Stomach (tissue), 9 donors: ENCODE measurements around the gene GARIN5B. TPM values are rescaled to one million over a fixed set of nuclear protein-coding genes. Genes with fewer than 3 reads are reported as not detected.

Source experiments
- DNase-seq, 2 donors: peaks; one replicate each; pipeline versions ENCODE4 v3.0.0 to v3.0.0-alpha.2; 2013 to 2019
- H3K27ac ChIP-seq, 5 donors: fragments of 200-600 bp in 4 of 5; sonication (generic) in 4 of 5; one replicate each; pipeline ENCODE4 v1.5.1; 2013 to 2019; ENCODE audit warnings: mild to moderate bottlenecking in 1 of 5, moderate library complexity in 1 of 5
- H3K27me3 ChIP-seq, 3 donors: fragments of 200-600 bp; sonication (generic); one replicate each; pipeline ENCODE4 v1.5.1; 2017 to 2019; ENCODE audit warnings: mixed run types in 1 of 3
- H3K36me3 ChIP-seq, 4 donors: fragments of 200-600 bp; sonication (generic); 1 replicate in 3 of 4; 2 replicates in 1 of 4; pipeline ENCODE4 v1.5.1; 2016 to 2019
- H3K4me1 ChIP-seq, 4 donors: fragments of 200-600 bp; sonication (generic); one replicate each; pipeline ENCODE4 v1.5.1; 2016 to 2019
- H3K4me3 ChIP-seq, 4 donors: fragments of 200-600 bp; sonication (generic) in 3 of 4; one replicate each; pipeline ENCODE4 v1.5.1; 2016 to 2019; ENCODE audit warnings: mild to moderate bottlenecking in 1 of 4
- H3K9me3 ChIP-seq, 4 donors: fragments of 200-600 bp; sonication (generic); one replicate each; pipeline ENCODE4 v1.5.1; 2016 to 2019
- EP300 ChIP-seq: sonication (generic); formaldehyde crosslinking; IDR thresholded peaks from one replicate; pipeline ENCODE4 v1.6.1; 2017; ENCODE audit warnings: antibody characterized with exemption
- POLR2A ChIP-seq, 4 donors: fragments of 450-650 bp; IDR thresholded peaks; one replicate each; pipeline ENCODE4 v1.6.1; 2016; ENCODE audit warnings: antibody characterized with exemption in 4 of 4, control low read depth in 2 of 4, mild to moderate bottlenecking in 1 of 4, moderate library complexity in 1 of 4
- POLR2AphosphoS5 ChIP-seq, 3 donors: sonication (generic); formaldehyde crosslinking; IDR thresholded peaks; one replicate each; pipeline ENCODE4 v1.6.1; 2016; ENCODE audit warnings: antibody characterized with exemption in 3 of 3
- WGBS, 5 donors: extraction: QIAGEN DNeasy Blood & Tissue Kit in 3 of 5; methylation state at CpG; one replicate each; pipeline versions ENCODE4 v1.1.5 to v1.1.7; 2013 to 2018; 5-methylcytosine and 5-hydroxymethylcytosine counted together
- intact Hi-C: fragments of 100-400 bp; cut with DNase I; formaldehyde crosslinking; loops from one replicate; pipeline ENCODE4 v1.15.1; 2023; ENCODE audit warnings: low total_unique reads
- polyA plus RNA-seq, 3 donors: library from polyadenylated mRNA; stranded (reverse); fragments of 200-250 nt; gene quantifications; one replicate each; pipeline ENCODE4 v1.2.3, GENCODE V29; 2013
- total RNA-seq, 5 donors: library from RNA; depleted of rRNA; stranded (reverse); fragments of >200 nt; gene quantifications; one replicate each; pipeline versions ENCODE4 v1.1.0 to v1.2.3, GENCODE V29; 2014 to 2016
- TF ChIP-seq, protein P1 (sequence below), 7 experiments: fragments of 450-650 bp in 4 of 7; fragments of 200-600 bp in 3 of 7; sonication (generic) in 3 of 7; IDR thresholded peaks; one replicate each; pipeline ENCODE4 v1.5.1; 2016 to 2019; ENCODE audit warnings: antibody characterized with exemption in 7 of 7, control low read depth in 2 of 7, mild to moderate bottlenecking in 1 of 7
- donor health status: healthy with polysubstance abuse.
- donor health status: Bipolar disorder and iron deficiency.
- donor health status: healthy.

The GARIN5B gene
- total and polyA plus RNA-seq, 8 donors: not detected

DNA sequence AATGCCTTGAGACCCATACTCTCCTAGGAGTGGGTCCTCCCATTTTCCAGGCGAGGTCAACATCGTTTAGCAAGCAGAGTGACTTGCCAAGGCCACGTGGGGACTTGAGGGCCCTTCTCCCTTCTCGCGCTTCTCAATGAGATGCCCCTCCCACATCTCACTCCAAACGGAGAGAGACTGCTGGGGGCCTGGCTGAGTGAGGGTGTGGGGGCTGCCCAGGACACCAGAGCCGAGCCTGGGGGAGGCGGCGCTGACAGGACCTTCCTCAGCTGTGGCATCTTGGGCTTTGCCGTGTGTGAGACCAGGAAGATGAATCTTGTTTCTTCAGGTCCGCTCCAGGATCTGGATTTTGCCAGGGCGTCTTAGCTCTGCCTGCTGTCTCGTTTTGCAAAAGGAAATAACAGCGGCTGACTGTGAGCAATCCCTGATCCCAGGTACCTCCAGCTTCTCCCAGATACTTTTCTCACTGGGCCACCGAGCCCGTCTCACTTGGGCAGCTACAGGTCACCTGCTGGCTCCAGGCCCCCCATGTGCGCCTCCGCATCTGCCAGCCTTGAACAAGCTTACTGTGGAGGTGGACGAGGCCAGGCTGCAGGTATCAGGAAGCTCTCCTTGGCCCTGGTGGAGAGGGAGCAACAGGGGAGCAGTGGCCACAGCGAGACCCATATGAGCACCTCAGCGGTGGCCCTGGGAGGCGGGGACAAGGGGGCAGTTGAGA, 14.6 kb downstream of the GARIN5B start:
- 70 to 79% (median 76%) methylated on average over 20 to 22 of the region's 22 CpGs for WGBS, 5 donors
- no peak overlapping the region for H3K27ac ChIP-seq
- intact Hi-C loops: no loop called here
- peaks cover 4 to 36% (median 24%) of the 10 kb centered on the region in 4 donors for H3K36me3 ChIP-seq
- H3K9me3 ChIP-seq: no peaks in the 10 kb centered on the region
- peaks cover 15 to 41% (median 20%) of the 10 kb centered on the region in 3 donors for H3K27me3 ChIP-seq
- H3K4me3 ChIP-seq: no peak overlapping the region
- DNase-seq: no peak
- H3K4me1 ChIP-seq: peaks cover 3 to 24% (median 16%) of the 10 kb centered on the region in 4 donors
- TF ChIP-seq POLR2AphosphoS5 (IDR thresholded peaks at IDR 0.05): no peak
- TF ChIP-seq, protein P1, sequence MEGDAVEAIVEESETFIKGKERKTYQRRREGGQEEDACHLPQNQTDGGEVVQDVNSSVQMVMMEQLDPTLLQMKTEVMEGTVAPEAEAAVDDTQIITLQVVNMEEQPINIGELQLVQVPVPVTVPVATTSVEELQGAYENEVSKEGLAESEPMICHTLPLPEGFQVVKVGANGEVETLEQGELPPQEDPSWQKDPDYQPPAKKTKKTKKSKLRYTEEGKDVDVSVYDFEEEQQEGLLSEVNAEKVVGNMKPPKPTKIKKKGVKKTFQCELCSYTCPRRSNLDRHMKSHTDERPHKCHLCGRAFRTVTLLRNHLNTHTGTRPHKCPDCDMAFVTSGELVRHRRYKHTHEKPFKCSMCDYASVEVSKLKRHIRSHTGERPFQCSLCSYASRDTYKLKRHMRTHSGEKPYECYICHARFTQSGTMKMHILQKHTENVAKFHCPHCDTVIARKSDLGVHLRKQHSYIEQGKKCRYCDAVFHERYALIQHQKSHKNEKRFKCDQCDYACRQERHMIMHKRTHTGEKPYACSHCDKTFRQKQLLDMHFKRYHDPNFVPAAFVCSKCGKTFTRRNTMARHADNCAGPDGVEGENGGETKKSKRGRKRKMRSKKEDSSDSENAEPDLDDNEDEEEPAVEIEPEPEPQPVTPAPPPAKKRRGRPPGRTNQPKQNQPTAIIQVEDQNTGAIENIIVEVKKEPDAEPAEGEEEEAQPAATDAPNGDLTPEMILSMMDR (IDR thresholded peaks at IDR 0.05): no peak
- no peak for TF ChIP-seq EP300
- TF ChIP-seq POLR2A (IDR thresholded peaks at IDR 0.05): no peak

DNA sequence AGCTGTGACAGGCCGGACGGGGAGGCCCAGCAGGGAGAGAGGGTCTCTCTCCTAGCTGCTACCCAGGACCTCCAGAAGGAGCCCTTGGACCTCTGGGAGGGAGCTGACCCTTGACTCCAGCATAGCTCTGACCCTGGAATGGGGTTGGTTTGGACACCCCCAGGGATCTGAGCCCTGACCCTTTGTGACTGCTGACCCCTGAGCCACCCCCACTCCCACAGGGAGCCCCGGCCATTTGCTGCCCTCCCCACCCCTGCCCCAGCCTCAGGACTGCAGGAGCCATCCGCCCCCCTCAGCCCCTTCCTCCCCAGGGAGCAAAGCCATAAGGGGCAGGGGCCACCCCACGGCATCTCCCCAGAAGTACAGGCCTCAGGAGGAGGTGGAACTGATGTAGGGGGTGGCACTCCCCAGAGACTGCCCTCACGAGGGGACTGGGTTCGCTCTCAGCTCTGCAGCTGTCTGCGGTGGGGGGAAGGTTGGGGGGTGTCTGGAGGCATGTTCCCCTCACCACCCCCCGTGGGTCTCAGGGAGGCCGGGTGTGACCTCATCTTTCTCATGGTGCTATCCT, 15.5 kb downstream of the GARIN5B start:
- Histone ChIP-seq H3K27me3 (peaks cover 9 to 31% (median 11%) of the 10 kb centered on the region in 3 donors), H3K27ac (no peak overlapping the region), H3K36me3 (peaks cover 10 to 46% (median 33%) of the 10 kb centered on the region in 4 donors), H3K4me1 (peaks cover 0 to 16% (median 9%) of the 10 kb centered on the region in 4 donors), H3K9me3 (no peaks in the 10 kb centered on the region), H3K4me3 (no peak overlapping the region)
- WGBS, 5 donors: 78 to 89% (median 82%) methylated on average over 4 to 10 of the region's 10 CpGs
- DNase-seq: no peak
- TF ChIP-seq EP300: no peak
- TF ChIP-seq POLR2AphosphoS5 (IDR thresholded peaks at IDR 0.05): no peak
- TF ChIP-seq, protein P1 (IDR thresholded peaks at IDR 0.05): no peak
- TF ChIP-seq POLR2A (IDR thresholded peaks at IDR 0.05): no peak
- intact Hi-C loops: no loop called here

DNA sequence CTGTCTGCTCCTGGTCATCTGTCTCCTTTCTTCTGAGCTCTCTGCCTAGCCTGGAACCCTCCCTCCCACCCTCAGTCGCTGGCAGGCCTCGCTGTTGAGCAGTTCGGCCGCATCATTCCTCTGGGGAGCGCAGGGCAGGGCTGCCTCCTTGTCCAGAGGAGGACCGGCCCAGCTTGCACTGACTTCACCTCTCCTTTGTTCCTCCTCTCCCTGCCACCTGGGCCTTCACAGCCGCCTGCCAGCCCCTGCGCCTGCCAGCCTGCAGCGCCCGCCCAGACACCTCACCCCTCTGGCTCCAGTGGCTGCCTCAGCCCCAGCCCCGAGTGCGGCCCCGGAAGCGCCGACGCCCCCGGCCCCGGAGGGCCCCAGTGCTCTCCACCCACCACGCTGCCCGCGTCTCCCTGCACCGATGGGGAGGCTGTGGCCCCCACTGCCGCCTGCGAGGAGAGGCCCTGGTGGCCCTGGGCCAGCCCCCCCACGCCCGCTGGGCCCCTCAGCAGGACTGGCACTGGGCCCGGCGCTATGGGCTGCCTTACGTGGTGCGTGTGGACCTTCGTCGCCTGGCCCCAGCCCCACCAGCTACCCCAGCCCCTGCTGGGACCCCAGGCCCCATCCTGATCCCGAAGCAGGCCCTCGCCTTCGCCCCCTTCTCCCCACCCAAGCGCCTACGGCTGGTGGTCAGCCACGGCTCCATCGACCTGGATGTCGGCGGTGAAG, 16.2 kb downstream of the GARIN5B start:
- H3K36me3 ChIP-seq: peaks cover 16 to 52% (median 40%) of the 10 kb centered on the region in 4 donors
- WGBS, 5 donors: 88 to 93% (median 90%) methylated on average over 31 to 41 of the region's 41 CpGs
- H3K4me3 ChIP-seq: no peak overlapping the region
- DNase-seq: no peak
- peaks cover 0 to 16% (median 12%) of the 10 kb centered on the region in 4 donors for H3K4me1 ChIP-seq
- H3K27ac ChIP-seq: no peak overlapping the region
- peaks cover 3 to 25% (median 4%) of the 10 kb centered on the region in 3 donors for H3K27me3 ChIP-seq
- TF ChIP-seq EP300: no peak
- no peak for TF ChIP-seq POLR2AphosphoS5 (IDR thresholded peaks at IDR 0.05)
- TF ChIP-seq POLR2A (IDR thresholded peaks at IDR 0.05): no peak
- intact Hi-C loops: no loop called here
- H3K9me3 ChIP-seq: no peaks in the 10 kb centered on the region

DNA sequence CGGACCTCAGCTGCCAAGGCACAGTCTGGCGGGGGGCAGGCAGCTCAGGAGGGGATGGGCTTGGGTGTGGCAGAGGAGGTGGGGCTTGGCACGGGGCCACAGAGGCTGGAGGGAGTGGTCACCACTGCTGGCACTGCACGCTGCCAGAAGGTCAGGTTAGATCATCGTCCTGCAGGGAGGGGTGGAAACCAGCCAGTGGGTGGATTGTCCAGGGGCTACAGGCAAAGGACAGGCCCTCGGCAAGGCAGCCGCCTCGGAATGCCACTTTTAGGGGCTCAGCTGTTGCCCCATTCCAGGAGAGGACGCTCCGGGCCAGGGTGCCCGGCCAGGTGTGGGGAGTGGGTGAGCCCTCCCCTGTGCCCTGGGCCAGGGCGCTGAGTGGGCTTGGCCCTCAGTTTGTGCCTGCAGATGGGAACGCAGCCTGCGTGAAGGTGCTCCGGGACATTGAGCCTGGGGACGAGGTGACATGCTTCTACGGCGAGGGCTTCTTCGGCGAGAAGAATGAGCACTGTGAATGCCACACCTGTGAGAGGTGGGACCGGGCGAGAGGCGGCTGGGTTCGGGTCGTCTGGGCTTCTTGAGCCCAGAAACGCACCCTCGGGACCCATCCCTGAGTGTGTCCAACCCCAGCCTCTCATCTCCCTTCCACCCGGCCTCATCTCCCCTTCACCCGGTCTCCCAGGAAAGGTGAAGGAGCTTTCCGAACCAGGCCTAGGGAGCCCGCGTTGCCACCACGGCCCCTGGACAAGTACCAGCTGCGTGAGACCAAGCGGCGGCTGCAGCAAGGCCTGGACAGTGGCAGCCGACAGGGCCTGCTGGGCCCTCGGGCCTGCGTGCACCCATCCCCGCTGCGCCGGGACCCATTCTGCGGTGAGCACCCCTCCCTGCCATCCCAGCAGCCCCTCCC, 17.0 kb downstream of the GARIN5B start:
- no peak overlapping the region for H3K4me3 ChIP-seq
- peaks cover 6 to 25% (median 20%) of the 10 kb centered on the region in 4 donors for H3K4me1 ChIP-seq
- peak; percentile 51 to 83 for DNase-seq
- WGBS, 5 donors: 76 to 83% (median 82%) methylated on average over 42 to 43 of the region's 43 CpGs
- H3K9me3 ChIP-seq: no peaks in the 10 kb centered on the region
- no peak overlapping the region for H3K27ac ChIP-seq
- peaks cover 16 to 54% (median 42%) of the 10 kb centered on the region in 4 donors for H3K36me3 ChIP-seq
- intact Hi-C loops: no loop called here
- TF ChIP-seq POLR2A (IDR thresholded peaks at IDR 0.05) (no peak), EP300 (no peak), POLR2AphosphoS5 (IDR thresholded peaks at IDR 0.05) (no peak)
- TF ChIP-seq, protein P1 (IDR thresholded peaks at IDR 0.05): no peak
- H3K27me3 ChIP-seq: peaks cover 0 to 17% (median 0%) of the 10 kb centered on the region in 3 donors
